ENCODE measurements around the gene CCDC71.

CCDC71 gene

DNA sequence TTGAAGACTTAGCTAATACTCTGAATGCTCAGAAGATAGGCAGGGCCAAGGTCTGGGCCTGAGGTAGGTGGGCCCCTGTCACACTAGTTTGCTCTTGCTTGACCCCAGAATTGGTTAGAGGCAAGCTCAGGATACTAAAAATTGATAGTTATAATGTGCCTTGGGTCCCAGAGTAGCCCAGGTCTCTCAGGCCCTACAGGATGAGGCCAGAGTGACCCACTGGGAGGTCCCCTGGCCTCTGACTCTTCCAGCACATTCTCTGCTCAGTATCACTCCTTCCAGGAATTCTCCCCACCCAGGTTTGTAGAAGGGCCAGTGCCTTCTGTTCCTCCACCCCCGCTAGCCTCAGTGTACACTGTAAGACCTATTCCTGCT, 4.6 kb upstream of the CCDC71 start:
- Histone ChIP-seq H3K27me3 (ENCODE audit: control insufficient read depth, insufficient read depth, low read length) (no peaks in the 10 kb centered on the region; the same call in 1 of the 2 replicates), H3K36me3 (ENCODE audit: control insufficient read depth, insufficient read depth, low read length) (no peaks in the 10 kb centered on the region; the same call in 1 of the 2 replicates), H3K4me1 (ENCODE audit: control insufficient read depth, insufficient read depth, low read length) (peaks cover 15% of the 10 kb centered on the region), H3K27ac (ENCODE audit: low read depth, low read length) (no peak overlapping the region), H3K9ac (ENCODE audit: low read depth, low read length) (no peak overlapping the region), H3K9me3 (ENCODE audit: control insufficient read depth, insufficient read depth, low read length) (no peaks in the 10 kb centered on the region), H3K4me3 (ENCODE audit: low read depth, low read length) (no peak overlapping the region)

DNA sequence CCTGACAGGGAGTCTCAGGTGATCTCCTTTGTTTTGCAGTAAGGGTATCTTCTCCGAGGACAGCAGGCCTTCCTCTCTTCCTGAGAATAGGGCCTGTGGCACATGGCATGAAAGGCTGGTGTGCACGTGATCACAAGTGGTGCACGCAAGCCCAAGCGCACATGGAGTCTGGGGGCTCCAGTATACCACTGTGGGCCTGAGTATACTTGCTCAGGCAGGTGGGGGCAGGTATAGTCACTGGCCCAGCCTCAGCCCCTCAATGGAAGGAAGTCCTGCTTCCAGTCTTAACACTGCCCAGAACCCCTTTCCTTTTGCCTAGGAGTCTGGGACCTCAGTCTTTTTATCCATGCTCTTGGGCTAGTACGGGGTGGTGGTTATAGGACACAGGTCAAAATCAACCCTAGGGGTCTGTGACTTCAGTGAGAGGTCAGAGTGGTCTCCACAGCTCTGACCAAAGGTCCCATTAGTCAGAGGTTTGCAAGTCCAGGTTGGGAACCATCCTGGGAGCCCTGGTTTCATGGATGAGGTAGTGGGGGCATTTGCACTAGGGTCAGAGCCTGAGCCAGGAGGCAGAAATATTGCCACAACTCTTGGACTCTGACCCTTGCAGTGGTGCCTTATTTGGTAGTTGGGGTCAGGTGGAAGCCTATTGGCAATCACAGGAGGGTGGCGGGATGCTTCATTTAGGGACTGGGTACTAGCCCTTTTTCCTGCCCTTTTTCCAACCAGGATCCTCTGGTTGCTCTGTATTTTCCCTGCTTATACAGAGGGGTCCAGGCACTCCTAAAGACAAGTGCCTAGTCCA, 823 bp upstream of the CCDC71 start:
- Histone ChIP-seq H3K27ac (ENCODE audit: low read depth, low read length) (no peak overlapping the region), H3K9me3 (ENCODE audit: control insufficient read depth, insufficient read depth, low read length) (no peaks in the 10 kb centered on the region), H3K36me3 (ENCODE audit: control insufficient read depth, insufficient read depth, low read length) (peaks cover 22% of the 10 kb centered on the region), H3K9ac (ENCODE audit: low read depth, low read length) (0 out of 2 replicates have a peak overlapping the region, but pooled peaks have one; percentile 42), H3K27me3 (ENCODE audit: control insufficient read depth, insufficient read depth, low read length) (no peaks in the 10 kb centered on the region; the same call in 1 of the 2 replicates), H3K4me3 (ENCODE audit: low read depth, low read length) (peak overlapping the region; percentile 84), H3K4me1 (ENCODE audit: control insufficient read depth, insufficient read depth, low read length) (peaks cover 13% of the 10 kb centered on the region)

DNA sequence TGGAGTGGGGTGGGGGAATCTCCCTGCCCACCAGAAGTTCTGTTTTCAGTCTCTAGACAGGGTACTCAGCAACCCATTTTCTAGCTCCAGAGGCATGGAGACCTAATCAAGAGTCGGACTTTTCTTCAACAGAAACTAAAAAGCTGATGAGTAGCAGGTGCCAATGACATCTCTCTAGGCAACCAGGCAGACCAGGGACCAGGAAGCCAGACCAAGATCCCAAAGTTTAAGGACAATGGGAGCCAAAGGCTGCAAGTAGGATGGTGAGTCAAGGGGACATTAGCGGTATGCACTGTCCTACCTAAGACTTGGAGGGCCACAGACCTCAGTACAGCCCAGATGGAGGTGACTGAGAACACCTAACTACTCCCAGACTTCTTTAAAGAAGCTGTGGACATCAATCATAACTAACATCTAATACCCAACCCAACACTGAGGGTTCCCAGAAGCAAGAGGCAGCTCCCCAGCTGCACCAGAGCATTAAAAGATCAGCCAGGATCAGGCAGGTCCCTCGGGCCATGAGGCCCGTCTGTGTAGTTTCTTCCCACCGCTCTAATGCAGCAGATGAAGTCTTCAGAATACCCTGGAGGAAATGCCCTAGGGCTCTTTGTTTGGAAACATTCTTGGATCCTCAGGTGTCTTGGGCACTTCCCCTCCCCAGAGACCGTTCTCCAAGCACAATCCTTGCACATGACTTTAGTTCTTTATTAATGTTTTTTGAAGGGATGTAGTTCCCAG, 979 bp downstream of the CCDC71 start:
- Histone ChIP-seq H3K4me3 (ENCODE audit: low read depth, low read length) (peak overlapping the region; percentile 84), H3K9ac (ENCODE audit: low read depth, low read length) (peak overlapping the region; percentile 84), H3K27me3 (ENCODE audit: control insufficient read depth, insufficient read depth, low read length) (no peaks in the 10 kb centered on the region), H3K9me3 (ENCODE audit: control insufficient read depth, insufficient read depth, low read length) (no peaks in the 10 kb centered on the region), H3K36me3 (ENCODE audit: control insufficient read depth, insufficient read depth, low read length) (peaks cover 22% of the 10 kb centered on the region), H3K27ac (ENCODE audit: low read depth, low read length) (peak overlapping the region; percentile 69), H3K4me1 (ENCODE audit: control insufficient read depth, insufficient read depth, low read length) (peaks cover 13% of the 10 kb centered on the region)

DNA sequence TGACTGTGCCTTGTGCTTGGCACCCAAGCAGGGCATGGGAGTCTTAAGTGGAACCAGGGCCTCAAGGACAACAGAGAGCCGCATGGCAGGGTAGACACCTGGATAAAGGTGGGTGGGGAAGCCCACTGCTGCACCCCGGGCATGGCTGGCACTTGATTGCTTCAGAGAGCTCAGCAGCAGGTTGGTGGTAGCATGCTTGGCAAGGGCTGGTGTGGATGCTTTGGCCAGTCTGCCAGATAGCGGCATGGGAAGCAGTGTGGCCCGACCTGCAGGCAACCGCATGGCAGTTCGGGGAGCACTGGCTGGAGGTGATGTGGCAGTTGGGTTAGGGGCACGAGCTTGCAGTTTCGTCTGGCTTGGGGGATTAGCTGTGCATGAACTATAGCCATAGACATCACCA, 2.5 kb downstream of the CCDC71 start:
- no peak overlapping the region for H3K27ac ChIP-seq (ENCODE audit: low read depth, low read length)
- peaks cover 13% of the 10 kb centered on the region for H3K4me1 ChIP-seq (ENCODE audit: control insufficient read depth, insufficient read depth, low read length)
- peaks cover 22% of the 10 kb centered on the region for H3K36me3 ChIP-seq (ENCODE audit: control insufficient read depth, insufficient read depth, low read length)
- H3K27me3 ChIP-seq (ENCODE audit: control insufficient read depth, insufficient read depth, low read length): no peaks in the 10 kb centered on the region
- H3K9ac ChIP-seq (ENCODE audit: low read depth, low read length): no peak overlapping the region
- no peak overlapping the region for H3K4me3 ChIP-seq (ENCODE audit: low read depth, low read length)
- H3K9me3 ChIP-seq (ENCODE audit: control insufficient read depth, insufficient read depth, low read length): no peaks in the 10 kb centered on the region

DNA sequence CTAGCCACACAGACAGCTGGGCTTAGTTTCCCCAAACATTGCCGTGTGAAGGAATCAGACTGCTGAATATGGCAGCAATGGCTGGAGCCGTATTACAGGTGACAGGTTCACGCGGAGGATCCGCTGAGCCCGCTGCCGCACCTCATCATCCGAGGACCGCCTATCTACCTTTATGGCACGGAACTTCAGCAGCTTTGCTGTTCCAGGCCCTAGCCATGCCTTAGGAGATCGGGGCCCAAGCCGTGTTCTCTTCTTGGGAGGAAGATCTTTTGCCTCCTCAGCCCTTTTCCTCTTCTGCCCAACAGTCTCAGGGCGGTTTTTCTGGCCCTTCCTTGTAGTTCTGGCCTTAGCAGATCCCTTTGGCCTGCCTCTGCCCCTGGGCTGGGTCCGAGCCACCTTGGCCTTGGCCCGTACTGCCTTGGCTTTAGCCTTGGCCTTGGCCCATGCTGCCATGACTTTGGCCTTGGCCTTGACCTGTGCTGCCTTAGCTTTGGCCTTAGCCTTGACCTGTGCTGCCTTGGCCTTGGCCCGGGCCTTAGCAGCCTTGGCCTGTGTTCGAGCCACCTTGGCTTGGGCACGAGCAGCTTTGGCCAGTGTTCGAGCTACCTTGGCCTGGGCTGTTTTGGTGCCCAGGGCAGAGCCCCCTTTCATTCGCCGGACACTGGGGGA, 3.2 kb downstream of the CCDC71 start:
- Histone ChIP-seq H3K36me3 (ENCODE audit: control insufficient read depth, insufficient read depth, low read length) (peaks cover 22% of the 10 kb centered on the region), H3K9me3 (ENCODE audit: control insufficient read depth, insufficient read depth, low read length) (no peaks in the 10 kb centered on the region), H3K27me3 (ENCODE audit: control insufficient read depth, insufficient read depth, low read length) (no peaks in the 10 kb centered on the region), H3K4me3 (ENCODE audit: low read depth, low read length) (no peak overlapping the region), H3K9ac (ENCODE audit: low read depth, low read length) (no peak overlapping the region), H3K27ac (ENCODE audit: low read depth, low read length) (no peak overlapping the region), H3K4me1 (ENCODE audit: control insufficient read depth, insufficient read depth, low read length) (peaks cover 13% of the 10 kb centered on the region)

DNA sequence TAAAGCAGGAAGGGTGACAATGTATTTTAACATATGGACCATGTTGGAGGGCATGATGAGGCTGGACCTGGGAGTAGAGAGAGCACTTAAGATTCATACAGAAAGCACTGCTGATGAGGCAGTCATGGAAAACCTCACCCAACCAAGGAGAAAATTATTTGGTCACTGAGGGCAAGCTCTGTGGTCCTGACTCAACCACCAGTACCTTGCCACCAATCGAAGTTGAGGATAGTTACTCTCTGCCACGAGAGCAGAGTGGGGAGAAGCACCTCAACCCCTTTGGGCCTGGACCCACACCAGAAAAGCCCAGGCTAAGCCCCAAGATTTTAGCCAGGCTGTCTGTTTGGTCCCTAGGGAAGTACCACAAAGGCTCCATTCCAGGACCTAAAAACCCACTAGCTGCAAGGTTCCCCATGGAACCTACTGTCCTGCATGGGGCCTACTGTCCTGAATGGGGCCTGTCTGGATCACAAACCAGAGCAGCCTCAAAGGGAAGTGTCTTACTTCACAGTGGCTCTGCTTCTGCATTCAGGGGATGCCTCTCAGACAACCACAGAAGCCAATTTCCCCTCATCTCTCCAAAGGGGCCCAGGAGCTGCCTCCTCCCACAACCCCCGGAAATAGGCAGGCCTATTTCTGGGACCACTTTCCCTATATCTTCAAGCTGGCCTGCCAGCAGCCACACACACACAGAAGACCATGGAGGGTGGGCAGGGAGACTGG, 4.2 kb downstream of the CCDC71 start:
- Histone ChIP-seq H3K9ac (ENCODE audit: low read depth, low read length) (no peak overlapping the region), H3K9me3 (ENCODE audit: control insufficient read depth, insufficient read depth, low read length) (no peaks in the 10 kb centered on the region), H3K4me1 (ENCODE audit: control insufficient read depth, insufficient read depth, low read length) (peaks cover 13% of the 10 kb centered on the region), H3K4me3 (ENCODE audit: low read depth, low read length) (no peak overlapping the region), H3K27me3 (ENCODE audit: control insufficient read depth, insufficient read depth, low read length) (no peaks in the 10 kb centered on the region), H3K27ac (ENCODE audit: low read depth, low read length) (no peak overlapping the region), H3K36me3 (ENCODE audit: control insufficient read depth, insufficient read depth, low read length) (peaks cover 22% of the 10 kb centered on the region)

DNA sequence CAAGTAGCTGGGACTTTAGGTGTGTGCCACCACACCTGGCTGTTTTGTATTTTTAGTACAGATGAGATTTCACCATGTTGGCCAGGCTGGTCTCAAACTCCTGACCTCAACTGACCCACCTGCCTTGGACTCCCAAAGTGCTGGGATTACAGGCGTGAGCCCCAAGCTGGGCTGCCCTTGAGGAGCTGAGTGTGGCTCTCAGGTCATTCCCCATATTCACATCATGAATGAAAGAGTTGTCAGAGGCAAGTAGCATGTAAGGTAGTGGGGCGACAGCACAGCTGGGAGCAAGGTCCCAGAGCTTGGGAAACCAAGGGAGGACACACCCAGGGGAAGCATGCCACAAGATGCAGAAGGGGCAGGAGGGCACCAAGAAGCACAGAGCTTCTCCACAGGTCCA, 4.9 kb downstream of the CCDC71 start:
- peaks cover 22% of the 10 kb centered on the region for H3K36me3 ChIP-seq (ENCODE audit: control insufficient read depth, insufficient read depth, low read length)
- 0 out of 2 replicates have a peak, but pooled peaks cover 6% of the 10 kb centered on the region for H3K4me1 ChIP-seq (ENCODE audit: control insufficient read depth, insufficient read depth, low read length)
- no peak overlapping the region for H3K4me3 ChIP-seq (ENCODE audit: low read depth, low read length)
- no peaks in the 10 kb centered on the region for H3K9me3 ChIP-seq (ENCODE audit: control insufficient read depth, insufficient read depth, low read length)
- H3K9ac ChIP-seq (ENCODE audit: low read depth, low read length): no peak overlapping the region
- no peak overlapping the region for H3K27ac ChIP-seq (ENCODE audit: low read depth, low read length)
- H3K27me3 ChIP-seq (ENCODE audit: control insufficient read depth, insufficient read depth, low read length): no peaks in the 10 kb centered on the region

DNA sequence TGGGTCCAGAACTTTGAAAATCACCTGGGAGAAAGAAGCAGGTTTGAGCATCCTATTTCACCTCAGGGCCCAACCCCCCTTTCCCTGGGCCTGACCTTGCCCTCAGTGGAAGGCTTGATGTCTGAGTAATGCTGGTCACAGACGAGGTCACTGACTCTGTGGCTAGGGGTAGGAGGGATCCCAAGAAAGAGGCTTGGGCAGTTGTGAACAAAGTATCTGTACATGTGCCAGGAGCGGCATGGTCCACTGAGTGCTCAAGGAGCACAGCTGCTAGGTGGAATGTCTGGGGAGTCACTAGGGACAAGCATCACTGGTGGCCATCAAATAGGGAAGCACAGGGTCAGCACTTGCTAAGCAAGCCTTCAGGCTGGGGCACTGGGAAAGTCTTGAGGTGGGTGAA, 7.3 kb downstream of the CCDC71 start:
- no peaks in the 10 kb centered on the region for H3K27me3 ChIP-seq (ENCODE audit: control insufficient read depth, insufficient read depth, low read length)
- no peaks in the 10 kb centered on the region for H3K9me3 ChIP-seq (ENCODE audit: control insufficient read depth, insufficient read depth, low read length)
- no peak overlapping the region for H3K27ac ChIP-seq (ENCODE audit: low read depth, low read length)
- H3K4me3 ChIP-seq (ENCODE audit: low read depth, low read length): no peak overlapping the region
- H3K9ac ChIP-seq (ENCODE audit: low read depth, low read length): no peak overlapping the region
- no peaks in the 10 kb centered on the region for H3K4me1 ChIP-seq (ENCODE audit: control insufficient read depth, insufficient read depth, low read length)
- peaks cover 12% of the 10 kb centered on the region for H3K36me3 ChIP-seq (ENCODE audit: control insufficient read depth, insufficient read depth, low read length)

DNA sequence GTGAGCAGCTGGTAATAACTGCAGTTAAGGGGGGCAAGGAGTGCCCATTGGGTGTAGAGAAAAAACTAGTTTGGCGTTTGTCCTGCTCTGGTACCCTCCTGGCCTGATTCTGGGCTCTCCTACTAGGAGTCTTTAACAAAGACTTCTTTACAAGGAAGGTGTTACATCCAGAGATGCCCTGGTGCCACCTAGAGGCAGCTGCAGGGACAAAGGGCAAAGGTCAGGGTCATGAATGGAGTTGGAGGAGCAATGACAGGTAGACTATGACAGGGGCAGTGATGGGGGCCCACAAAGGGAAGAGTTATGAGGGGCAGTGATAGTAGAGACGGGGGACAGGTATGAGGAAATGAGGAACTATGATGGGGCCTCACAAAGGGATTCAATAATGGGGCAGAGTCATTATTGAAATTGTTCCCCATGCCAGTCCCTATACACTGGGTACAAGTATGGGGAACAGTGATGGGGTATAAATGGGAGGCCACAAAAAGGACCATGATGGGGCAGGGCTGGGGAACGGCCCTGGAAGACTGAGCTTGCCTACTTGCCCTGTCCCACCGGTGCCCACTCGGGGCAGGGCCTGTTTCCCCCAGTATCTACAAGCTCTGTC, 7.9 kb downstream of the CCDC71 start:
- Histone ChIP-seq H3K36me3 (ENCODE audit: control insufficient read depth, insufficient read depth, low read length) (peaks cover 7% of the 10 kb centered on the region), H3K4me3 (ENCODE audit: low read depth, low read length) (no peak overlapping the region), H3K27ac (ENCODE audit: low read depth, low read length) (no peak overlapping the region), H3K27me3 (ENCODE audit: control insufficient read depth, insufficient read depth, low read length) (no peaks in the 10 kb centered on the region), H3K4me1 (ENCODE audit: control insufficient read depth, insufficient read depth, low read length) (no peaks in the 10 kb centered on the region), H3K9ac (ENCODE audit: low read depth, low read length) (no peak overlapping the region), H3K9me3 (ENCODE audit: control insufficient read depth, insufficient read depth, low read length) (no peaks in the 10 kb centered on the region)

DNA sequence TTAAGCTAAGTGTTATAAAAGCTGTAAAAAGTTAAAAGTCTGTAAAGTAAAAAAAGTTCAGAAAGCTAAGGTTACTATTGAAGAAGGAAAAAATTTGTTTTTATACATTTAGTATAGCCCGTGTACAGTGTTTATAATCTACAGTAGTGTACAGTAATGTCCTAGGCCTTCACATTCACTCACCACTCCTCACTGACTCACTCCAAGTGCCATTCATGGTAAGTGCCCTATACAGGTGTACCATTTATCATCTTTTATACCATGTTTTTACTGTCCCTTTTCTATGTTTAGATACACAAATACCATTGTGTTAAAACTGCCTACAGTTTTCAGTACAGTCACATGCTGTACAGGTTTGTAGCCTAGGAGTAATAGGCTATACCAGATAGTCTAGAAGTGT, 8.8 kb downstream of the CCDC71 start:
- no peaks in the 10 kb centered on the region for H3K4me1 ChIP-seq (ENCODE audit: control insufficient read depth, insufficient read depth, low read length)

More for the DNA sequence above, 8.8 kb downstream of the CCDC71 start:
- Histone ChIP-seq H3K27ac (ENCODE audit: low read depth, low read length) (no peak overlapping the region), H3K36me3 (ENCODE audit: control insufficient read depth, insufficient read depth, low read length) (no peaks in the 10 kb centered on the region), H3K9ac (ENCODE audit: low read depth, low read length) (no peak overlapping the region), H3K27me3 (ENCODE audit: control insufficient read depth, insufficient read depth, low read length) (no peaks in the 10 kb centered on the region), H3K9me3 (ENCODE audit: control insufficient read depth, insufficient read depth, low read length) (no peaks in the 10 kb centered on the region), H3K4me3 (ENCODE audit: low read depth, low read length) (no peak overlapping the region)

Measured in HUES48 (cell line).